Ureter (tissue), 1 donor: ENCODE measurements around the gene EIF3L. TPM values are rescaled to one million over a fixed set of nuclear protein-coding genes. Genes with fewer than 3 reads are reported as not detected.
"Not testable (repeated sequence)": the region's sequence is repeated elsewhere in the genome, so short reads cannot be mapped to it uniquely, and the experiment has no call there.

Experiments used
- DNase-seq: peaks from one replicate; pipeline ENCODE4 v3.0.0-alpha.2; 2020; ENCODE audit warnings: low spot score
- total RNA-seq: library from RNA; stranded (reverse); gene quantifications from one replicate; pipeline ENCODE4 v1.2.4, GENCODE V29; 2023
- donor health status: DM: yes; HTN: yes; CAD: no.

The EIF3L gene
- 544 TPM for total RNA-seq

DNA sequence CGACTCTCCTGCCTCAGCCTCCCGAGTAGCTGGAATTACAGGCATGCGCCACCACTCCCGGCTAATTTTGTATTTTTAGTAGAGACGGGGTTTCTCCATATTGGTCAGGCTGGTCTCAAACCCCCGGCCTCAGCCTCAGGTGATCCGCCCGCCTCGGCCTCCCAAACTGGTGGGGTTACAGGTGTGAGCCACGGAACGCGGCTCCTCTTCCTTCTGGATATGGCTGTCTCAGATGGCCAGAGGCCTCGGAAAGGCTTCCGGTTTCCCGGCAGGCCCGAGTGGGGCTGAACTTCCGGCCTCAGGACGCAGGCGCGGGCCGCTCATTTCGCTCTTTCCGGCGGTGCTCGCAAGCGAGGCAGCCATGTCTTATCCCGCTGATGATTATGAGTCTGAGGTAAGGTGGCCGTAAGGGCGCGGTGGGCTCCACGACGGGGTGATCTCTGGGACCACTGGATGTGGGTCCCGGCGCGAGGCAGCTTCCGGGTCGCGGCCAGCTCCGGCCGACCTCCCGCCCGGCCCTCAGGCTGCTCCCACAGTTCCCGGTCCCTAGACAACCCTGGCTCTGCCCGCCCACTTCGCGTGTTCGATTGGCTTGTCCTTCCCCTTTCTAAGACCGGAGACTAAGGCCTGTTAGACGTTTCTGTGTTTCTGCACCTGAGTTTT is at the start of gene EIF3L:
EIF3L (plus strand) TSS at position 331 of the 663 bp plus-strand sequence; CDS start at position 362, 31 bp downstream.
- DNase-seq, result peak; percentile 93

- not testable (repeated sequence) for DNase-seq
Measured at GRCh38 chr22:37799979-37800378, 49.2 kb upstream of the EIF3L start.

- DNase-seq, result no peak
Measured at GRCh38 chr22:37801946-37802309, 47.3 kb upstream of the EIF3L start.

DNA sequence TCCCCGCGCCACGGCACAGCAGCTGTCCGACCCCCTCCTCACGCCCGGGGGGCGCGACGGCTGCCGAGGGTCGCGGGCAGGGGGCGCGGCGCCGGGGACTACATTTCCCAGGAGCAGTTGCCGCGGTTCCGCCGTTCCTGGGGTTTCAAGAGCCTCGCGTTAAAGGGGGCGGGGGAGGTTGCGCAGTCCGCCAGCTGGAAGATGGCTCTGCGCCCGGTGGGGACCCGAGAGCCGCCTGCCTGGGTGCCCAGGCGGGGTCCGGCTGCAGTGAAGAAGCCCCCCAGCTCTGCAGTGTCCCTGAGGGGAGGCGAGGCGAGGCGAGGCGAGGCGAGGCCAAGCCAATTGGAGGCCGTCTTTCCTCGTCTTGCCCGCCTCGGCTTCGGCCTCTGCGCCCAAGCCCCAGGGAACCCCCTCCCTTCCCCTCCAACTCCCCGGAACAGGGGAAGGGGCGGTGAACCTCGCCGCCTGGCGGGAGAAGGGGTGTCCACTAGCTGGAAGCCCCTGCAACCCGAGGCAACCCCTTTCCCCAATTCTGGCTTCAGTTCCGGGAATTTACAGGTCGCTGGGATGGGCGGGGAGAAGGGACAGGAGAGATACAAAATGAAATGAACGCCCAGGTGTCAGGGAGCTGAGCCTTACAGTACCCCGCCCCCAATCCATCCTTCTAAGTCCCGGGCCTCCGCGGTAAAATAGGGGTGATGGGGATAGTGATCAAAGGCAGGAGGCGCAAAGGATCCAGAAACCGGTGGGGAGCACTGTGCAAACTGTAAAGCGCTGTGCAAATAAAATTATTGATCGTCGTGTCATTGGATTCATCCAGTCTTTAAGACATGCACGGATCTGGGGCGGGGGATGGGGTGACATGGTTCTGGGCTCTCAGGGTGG is 46.7 kb upstream of the EIF3L start:
- DNase-seq, result peak; percentile 64

GRCh38 chr22:37803195-37803638 is 46.0 kb upstream of the EIF3L start:
- DNase-seq, result no peak

DNA sequence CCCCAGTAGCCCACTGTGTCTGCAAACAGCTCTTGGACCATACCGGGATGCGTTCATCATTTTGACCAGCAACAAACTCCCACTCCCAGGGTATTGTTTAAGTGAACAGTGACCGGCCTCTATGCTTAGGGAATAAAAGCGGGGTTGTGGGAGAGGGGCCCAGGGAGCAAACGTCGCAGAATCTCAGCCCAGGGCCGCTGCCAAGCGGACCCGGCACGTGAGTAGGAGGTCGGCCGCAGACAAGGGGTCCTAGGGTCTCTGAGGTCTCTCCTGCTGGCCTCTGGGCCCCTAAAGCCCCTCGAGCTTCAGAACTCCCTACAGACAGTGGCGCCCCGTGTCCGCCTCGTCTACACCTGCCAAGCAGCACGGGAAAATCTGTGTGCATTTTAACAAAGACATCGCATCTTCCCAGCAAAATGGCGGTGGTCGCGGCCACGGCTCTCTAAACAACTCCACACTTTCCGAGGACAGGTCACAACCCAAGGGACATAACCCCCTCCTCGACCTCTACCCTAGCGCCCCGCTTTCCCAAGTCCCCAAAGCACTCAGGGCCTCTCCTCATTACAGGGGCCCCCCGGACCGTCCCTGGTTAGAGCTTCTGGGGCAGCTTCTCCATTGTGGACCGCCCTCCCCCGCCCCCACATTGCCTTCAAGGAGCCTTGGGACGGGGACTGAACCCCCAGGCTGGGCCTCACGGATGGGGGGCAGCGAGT is 45.4 kb upstream of the EIF3L start:
- DNase-seq, result no peak

- no peak for DNase-seq
Measured at GRCh38 chr22:37804352-37804880, 44.8 kb upstream of the EIF3L start.

GRCh38 chr22:37804881-37805809 is 44.1 kb upstream of the EIF3L start:
- DNase-seq, result peak; percentile 93

GRCh38 chr22:37805810-37806277 is 43.4 kb upstream of the EIF3L start:
- no peak for DNase-seq

DNA sequence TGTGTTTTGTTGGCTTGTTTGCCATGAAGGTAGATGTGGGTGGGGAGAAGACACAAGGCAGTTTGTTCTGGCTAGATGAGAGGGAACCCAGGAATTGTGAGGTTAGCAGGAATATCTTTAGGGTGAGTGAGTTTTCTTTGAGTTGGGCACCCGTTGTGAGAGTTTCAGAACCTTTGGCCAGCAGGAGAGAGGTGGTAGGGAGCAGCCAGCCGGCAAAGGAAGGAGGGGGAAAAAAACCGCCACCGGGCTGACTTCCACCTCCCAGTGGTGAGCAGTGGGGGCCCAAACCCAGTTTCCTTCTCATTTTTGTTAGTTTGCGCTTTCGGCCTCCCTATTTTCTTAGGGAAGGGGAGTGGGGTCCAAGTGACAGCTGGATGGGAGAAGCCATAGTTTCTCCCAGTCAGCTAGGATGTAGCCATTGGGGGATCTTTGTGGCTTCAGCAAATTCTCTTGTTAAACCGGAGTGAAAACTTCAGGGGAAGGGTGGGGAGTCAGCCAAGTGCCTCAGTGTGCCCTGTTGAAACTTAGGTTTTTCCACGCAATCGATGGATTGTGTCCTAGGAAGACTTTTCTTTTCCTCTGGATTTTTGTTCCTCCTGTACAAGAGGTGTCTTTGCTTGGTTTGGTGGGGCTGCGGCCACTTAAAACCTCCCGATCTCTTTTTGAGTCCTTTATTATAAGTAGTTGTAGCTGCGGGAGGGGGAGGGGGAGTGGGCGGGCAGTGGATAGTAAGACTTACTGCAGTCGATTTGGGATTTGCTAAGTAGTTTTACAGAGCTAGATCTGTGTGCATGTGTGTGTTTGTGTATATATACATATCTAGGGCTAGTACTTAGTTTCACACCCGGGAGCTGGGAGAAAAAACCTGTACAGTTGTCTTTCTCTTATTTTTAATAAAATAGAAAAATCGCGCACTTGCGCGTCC is 42.5 kb upstream of the EIF3L start:
- no peak for DNase-seq

DNA sequence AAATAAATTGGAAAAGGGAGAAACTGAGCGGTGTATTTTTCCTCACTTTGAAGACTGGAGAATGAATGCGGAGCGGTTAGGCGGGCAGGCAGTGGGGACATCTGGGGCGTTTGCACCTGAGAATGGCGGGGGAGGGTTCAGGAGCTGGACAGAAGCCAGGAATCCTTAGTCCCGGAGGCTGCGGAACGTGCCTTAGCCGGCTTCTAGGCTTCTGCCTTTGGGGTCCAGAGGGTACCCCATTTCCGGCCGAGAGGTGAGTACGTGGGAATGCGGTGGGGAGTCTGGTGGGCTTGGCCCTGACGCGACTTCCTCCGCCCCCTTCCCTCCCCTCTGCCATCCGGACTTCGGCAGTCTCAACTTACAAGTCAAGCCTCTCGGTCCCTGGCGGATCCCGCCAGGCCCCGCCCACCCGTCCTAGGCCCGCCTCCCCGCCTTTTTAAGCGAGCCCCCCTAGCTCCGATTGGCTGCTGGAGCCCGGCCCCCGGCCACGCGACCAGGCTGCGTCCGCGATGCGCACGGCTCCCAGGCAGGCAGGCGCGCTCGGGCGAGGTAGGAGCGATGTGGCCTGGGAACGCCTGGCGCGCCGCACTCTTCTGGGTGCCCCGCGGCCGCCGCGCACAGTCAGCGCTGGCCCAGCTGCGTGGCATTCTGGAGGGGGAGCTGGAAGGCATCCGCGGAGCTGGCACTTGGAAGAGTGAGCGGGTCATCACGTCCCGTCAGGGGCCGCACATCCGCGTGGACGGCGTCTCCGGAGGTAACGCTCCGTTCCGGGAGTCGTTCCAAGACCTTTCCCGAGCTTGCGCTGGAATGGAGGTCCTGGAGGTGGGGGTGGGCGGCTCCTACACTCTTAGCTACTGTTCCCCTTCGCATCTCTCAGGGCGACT is 41.6 kb upstream of the EIF3L start, which contains the start of gene GCAT:
GCAT (plus strand) TSS at position 525 of the 884 bp plus-strand sequence; CDS start at position 559, 34 bp downstream.
- peak; percentile 97 for DNase-seq

- DNase-seq, result no peak
Measured at GRCh38 chr22:37808294-37808657, 40.9 kb upstream of the EIF3L start.

DNA sequence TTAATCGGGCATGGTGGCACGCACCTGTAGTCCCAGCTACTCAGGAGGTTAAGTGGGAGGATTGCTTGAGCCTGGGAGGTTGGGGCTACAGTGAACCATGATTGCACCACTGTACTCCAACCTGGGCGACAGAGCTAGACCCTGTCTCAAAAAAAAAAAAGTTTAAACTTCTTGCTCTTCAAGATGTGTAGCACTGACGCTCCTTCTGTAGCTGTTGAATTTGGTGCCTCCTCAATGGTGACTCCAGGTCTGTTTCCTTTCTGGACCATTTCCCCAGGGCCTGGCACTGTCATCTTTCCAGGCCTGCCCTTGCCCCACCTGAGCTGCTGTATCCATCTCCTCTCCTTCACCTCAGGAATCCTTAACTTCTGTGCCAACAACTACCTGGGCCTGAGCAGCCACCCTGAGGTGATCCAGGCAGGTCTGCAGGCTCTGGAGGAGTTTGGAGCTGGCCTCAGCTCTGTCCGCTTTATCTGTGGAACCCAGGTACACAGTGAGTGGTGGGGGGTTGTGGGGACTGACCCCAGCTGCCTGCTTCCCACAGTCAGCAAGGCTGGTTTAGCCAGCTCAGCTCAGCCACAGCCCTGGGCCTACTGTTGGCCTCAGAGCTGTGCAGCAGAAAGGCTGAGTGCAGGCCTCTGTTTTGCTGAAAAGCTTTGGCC is 39.4 kb upstream of the EIF3L start:
- no peak for DNase-seq

GRCh38 chr22:37811867-37812266 is 37.4 kb upstream of the EIF3L start:
- no peak for DNase-seq

GRCh38 chr22:37812869-37813678 is 36.1 kb upstream of the EIF3L start:
- no peak for DNase-seq

GRCh38 chr22:37815593-37815992 is 33.6 kb upstream of the EIF3L start:
- DNase-seq, result no peak

DNA sequence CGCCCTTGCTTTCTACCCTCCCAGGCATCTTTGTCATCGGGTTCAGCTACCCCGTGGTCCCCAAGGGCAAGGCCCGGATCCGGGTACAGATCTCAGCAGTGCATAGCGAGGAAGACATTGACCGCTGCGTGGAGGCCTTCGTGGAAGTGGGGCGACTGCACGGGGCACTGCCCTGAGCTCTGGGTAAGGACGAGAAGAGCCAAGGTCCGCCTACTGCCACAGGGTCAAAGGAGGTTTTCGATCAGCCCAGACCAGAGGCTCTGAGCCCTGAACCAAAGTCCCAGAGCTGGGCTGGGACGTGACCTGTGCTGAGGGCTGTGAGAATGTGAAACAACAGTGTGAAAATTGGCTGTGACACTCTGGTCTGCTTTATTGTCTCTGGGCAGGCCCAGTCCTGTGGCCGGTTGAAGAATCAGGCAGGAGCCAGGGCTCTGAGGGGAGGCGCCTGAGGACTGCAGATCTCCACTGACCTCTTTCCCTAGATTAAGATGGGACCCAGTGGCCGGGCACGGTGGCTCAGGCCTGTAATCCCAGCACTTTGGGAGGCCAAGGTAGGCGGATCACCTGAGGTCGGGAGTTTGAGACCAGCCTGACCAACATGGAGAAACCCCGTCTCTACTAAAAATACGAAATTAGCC is 32.6 kb upstream of the EIF3L start:
- no peak for DNase-seq
